Trophoblast cell (in vitro differentiated cells and primary cell): ENCODE data around the gene CEBPG.

Experiments used
- DNase-seq, 2 donors: peaks; one replicate each; pipeline ENCODE4 v3.0.0-alpha.2; 2016
- H2AFZ ChIP-seq: 2 replicates; pipeline ENCODE4 v1.6.1; 2013; ENCODE audit warnings: low read length, moderate library complexity, mild to moderate bottlenecking; ENCODE audit not compliant: insufficient read depth, poor library complexity
- H2AK5ac ChIP-seq: 2 replicates; pipeline ENCODE4 v1.6.1; 2013; ENCODE audit warnings: mild to moderate bottlenecking, low read length
- H2BK120ac ChIP-seq: 2 replicates; pipeline ENCODE4 v1.6.1; 2013; ENCODE audit warnings: low read length, mild to moderate bottlenecking, moderate library complexity; ENCODE audit not compliant: insufficient read depth, poor library complexity
- H2BK12ac ChIP-seq: 2 replicates; pipeline ENCODE4 v1.6.1; 2013; ENCODE audit warnings: mild to moderate bottlenecking, low read length, moderate library complexity
- H2BK5ac ChIP-seq: 2 replicates; pipeline ENCODE4 v1.6.1; 2013; ENCODE audit warnings: low read length, low read depth, moderate library complexity, mild to moderate bottlenecking; ENCODE audit not compliant: poor library complexity
- H3K14ac ChIP-seq: 2 replicates; pipeline ENCODE4 v1.6.1; 2013; ENCODE audit warnings: mild to moderate bottlenecking, low read length
- H3K18ac ChIP-seq: 2 replicates; pipeline ENCODE4 v1.6.1; 2013; ENCODE audit warnings: mild to moderate bottlenecking, low read length
- H3K23ac ChIP-seq: 2 replicates; pipeline ENCODE4 v1.6.1; 2013; ENCODE audit warnings: low read length
- H3K27ac ChIP-seq: 2 replicates; pipeline ENCODE4 v1.5.1; 2013; ENCODE audit warnings: low read depth, mild to moderate bottlenecking, inconsistent platforms, low read length, moderate library complexity
- H3K27me3 ChIP-seq: 2 replicates; pipeline ENCODE4 v1.6.1; 2013; ENCODE audit warnings: inconsistent platforms, mild to moderate bottlenecking, low read length, moderate library complexity; ENCODE audit not compliant: insufficient read depth
- H3K36me3 ChIP-seq, 2 experiments: 1 replicate in 1 of 2; 2 replicates in 1 of 2; pipeline ENCODE4 v1.6.1; 2013; ENCODE audit warnings: low read length in 2 of 2, mild to moderate bottlenecking in 2 of 2, moderate library complexity in 1 of 2; ENCODE audit not compliant: insufficient read depth in 2 of 2, control insufficient read depth in 1 of 2
- H3K4ac ChIP-seq: 2 replicates; pipeline ENCODE4 v1.6.1; 2013; ENCODE audit warnings: low read depth, mild to moderate bottlenecking, low read length, moderate library complexity
- H3K4me1 ChIP-seq, 2 experiments: 1 replicate in 1 of 2; 2 replicates in 1 of 2; pipeline ENCODE4 v1.6.1; 2013; ENCODE audit warnings: low read length in 2 of 2, mild to moderate bottlenecking in 2 of 2, moderate library complexity in 1 of 2; ENCODE audit not compliant: insufficient read depth in 2 of 2, control insufficient read depth in 1 of 2
- H3K4me2 ChIP-seq: 2 replicates; pipeline ENCODE4 v1.6.1; 2013; ENCODE audit warnings: inconsistent platforms, mild to moderate bottlenecking, low read length, moderate library complexity
- H3K4me3 ChIP-seq: 2 replicates; pipeline ENCODE4 v1.5.1; 2013; ENCODE audit warnings: mild to moderate bottlenecking, low read depth, low read length, inconsistent platforms
- H3K79me1 ChIP-seq: one replicate; pipeline ENCODE4 v1.6.1; 2013; ENCODE audit warnings: low read length
- H3K79me2 ChIP-seq: 2 replicates; pipeline ENCODE4 v1.6.1; 2013; ENCODE audit warnings: low read length, mild to moderate bottlenecking; ENCODE audit not compliant: control insufficient read depth, insufficient read depth, poor library complexity
- H3K9ac ChIP-seq: 2 replicates; pipeline ENCODE4 v1.6.1; 2013; ENCODE audit warnings: mild to moderate bottlenecking, low read length
- H3K9me3 ChIP-seq: 2 replicates; pipeline ENCODE4 v1.6.1; 2013; ENCODE audit warnings: low read depth, mild to moderate bottlenecking, control low read depth, inconsistent platforms, low read length; ENCODE audit not compliant: insufficient read depth
- H4K12ac ChIP-seq: 2 replicates; pipeline ENCODE4 v1.6.1; 2013; ENCODE audit warnings: low read depth, mild to moderate bottlenecking, low read length, moderate library complexity
- H4K8ac ChIP-seq: 2 replicates; pipeline ENCODE4 v1.6.1; 2013; ENCODE audit warnings: low read depth, mild to moderate bottlenecking, low read length, moderate library complexity
- H4K91ac ChIP-seq: one replicate; pipeline ENCODE4 v1.6.1; 2013; ENCODE audit warnings: low read depth, mild to moderate bottlenecking, low read length, moderate library complexity
- WGBS: extraction: QIAGEN DNeasy Blood & Tissue Kit; methylation state at CpG from one replicate; pipeline ENCODE4 v1.1.7; 2013; ENCODE audit warnings: missing lambda C conversion rate; ENCODE audit not compliant: insufficient read length, insufficient coverage; ENCODE audit errors: extremely low coverage; 5-methylcytosine and 5-hydroxymethylcytosine counted together

The CEBPG gene

GRCh38 chr19:33391631-33392249, 18.2 kb downstream of the CEBPG start:
- Histone ChIP-seq H3K4ac (no peak overlapping the region), H3K9me3 (peaks cover 2% of the 10 kb centered on the region), H3K9ac (no peak overlapping the region), H2BK120ac (no peak overlapping the region), H2BK12ac (no peak overlapping the region), H3K18ac (no peak overlapping the region), H3K14ac (no peak overlapping the region), H3K27ac (no peak overlapping the region), H3K79me1 (no peaks in the 10 kb centered on the region), H4K91ac (no peak overlapping the region), H3K4me1 (peaks cover 0 to 3% of the 10 kb centered on the region in 2 experiments), H3K4me2 (no peak overlapping the region), H4K12ac (no peak overlapping the region), H3K79me2 (peaks cover under 1% of the 10 kb centered on the region), H3K36me3 (peaks cover 6 to 13% of the 10 kb centered on the region in 2 experiments), H3K27me3 (no peaks in the 10 kb centered on the region), H2BK5ac (no peak overlapping the region), H2AFZ (no peak overlapping the region), H4K8ac (no peak overlapping the region), H3K23ac (no peak overlapping the region), H2AK5ac (no peak overlapping the region), H3K4me3 (no peak overlapping the region)
- no peak for DNase-seq
- WGBS: no CpG with 5 or more reads among the region's 12 CpGs

DNA sequence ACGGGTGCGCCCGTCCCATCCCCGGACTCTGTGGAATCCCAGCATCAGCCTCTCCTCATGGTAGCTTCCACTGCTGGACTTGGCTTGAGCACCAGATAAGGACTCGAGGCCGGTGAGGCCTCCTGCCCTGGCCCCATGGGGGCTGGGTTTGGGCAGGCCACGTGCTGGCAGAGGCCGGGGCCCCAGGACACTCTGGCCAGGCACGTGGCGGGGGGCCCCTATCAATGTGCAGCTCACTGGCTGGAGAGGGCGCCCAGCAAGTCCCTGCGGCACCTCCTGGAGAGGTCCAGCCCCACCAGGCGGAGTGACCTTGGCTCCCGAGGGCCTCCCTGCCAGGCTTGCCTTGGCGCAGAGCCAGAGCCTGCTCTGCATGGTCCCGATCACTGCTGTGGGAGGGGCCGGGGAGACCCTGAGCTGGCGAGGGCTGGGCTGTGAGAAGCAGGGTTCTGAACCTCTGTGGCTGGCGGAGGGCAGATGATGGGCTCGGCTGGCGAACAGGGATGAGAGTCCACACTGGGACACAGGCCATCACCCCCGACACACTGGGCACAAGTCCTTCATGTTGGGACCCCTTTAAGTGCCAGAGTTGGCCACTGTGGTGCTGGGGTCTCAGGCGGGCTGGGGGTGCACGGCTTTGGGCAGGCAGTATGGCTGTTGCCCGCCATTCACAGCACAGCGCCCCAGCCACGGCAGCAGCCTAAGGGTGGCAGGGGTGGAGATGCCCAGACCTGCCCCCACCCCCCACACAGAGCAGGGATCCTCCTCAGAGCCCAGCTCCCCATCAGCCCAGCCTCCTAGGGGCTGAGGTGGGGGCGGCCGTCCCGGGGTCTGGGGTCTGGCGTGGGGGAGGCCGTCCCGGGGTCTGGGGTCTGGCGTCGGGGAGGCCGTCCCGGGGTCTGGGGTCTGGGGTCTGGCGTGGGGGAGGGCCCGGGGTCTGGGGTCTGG, 19.1 kb downstream of the CEBPG start:
- Histone ChIP-seq H3K79me1 (no peaks in the 10 kb centered on the region), H3K4me3 (no peak overlapping the region), H3K27me3 (no peaks in the 10 kb centered on the region), H3K9ac (no peak overlapping the region), H3K18ac (no peak overlapping the region), H3K9me3 (peaks cover 2% of the 10 kb centered on the region), H4K91ac (no peak overlapping the region), H2BK120ac (no peak overlapping the region), H3K79me2 (peaks cover 2% of the 10 kb centered on the region), H3K36me3 (peaks cover 2 to 7% of the 10 kb centered on the region in 2 experiments), H3K4me2 (no peak overlapping the region), H3K4me1 (peaks cover 0 to 6% of the 10 kb centered on the region in 2 experiments), H4K12ac (no peak overlapping the region), H3K4ac (no peak overlapping the region), H2BK5ac (no peak overlapping the region), H3K27ac (no peak overlapping the region), H2AFZ (no peak overlapping the region), H3K23ac (no peak overlapping the region), H4K8ac (no peak overlapping the region), H2AK5ac (no peak overlapping the region), H3K14ac (no peak overlapping the region), H2BK12ac (no peak overlapping the region)
- DNase-seq: no peak
- no CpG with 5 or more reads among the region's 39 CpGs for WGBS

GRCh38 chr19:33393286-33394005, 19.9 kb downstream of the CEBPG start:
- Histone ChIP-seq H4K91ac (no peak overlapping the region), H3K27ac (no peak overlapping the region), H3K9me3 (peaks cover 2% of the 10 kb centered on the region), H3K79me2 (peaks cover 2% of the 10 kb centered on the region), H3K79me1 (no peaks in the 10 kb centered on the region), H3K4me3 (no peak overlapping the region), H3K23ac (no peak overlapping the region), H3K4me2 (no peak overlapping the region), H2AFZ (no peak overlapping the region), H3K4me1 (peaks cover 0 to 6% of the 10 kb centered on the region in 2 experiments), H3K36me3 (peaks cover 0 to 2% of the 10 kb centered on the region in 2 experiments), H2BK12ac (no peak overlapping the region), H3K14ac (no peak overlapping the region), H3K18ac (no peak overlapping the region), H4K12ac (no peak overlapping the region), H2BK120ac (no peak overlapping the region), H2BK5ac (no peak overlapping the region), H3K4ac (no peak overlapping the region), H4K8ac (no peak overlapping the region), H2AK5ac (no peak overlapping the region), H3K9ac (no peak overlapping the region), H3K27me3 (no peaks in the 10 kb centered on the region)
- WGBS: no CpG with 5 or more reads among the region's 21 CpGs
- no peak for DNase-seq

GRCh38 chr19:33394006-33394722, 20.7 kb downstream of the CEBPG start:
- peak; percentile 41 to 48 for DNase-seq
- peaks cover 2% of the 10 kb centered on the region for H3K79me2 ChIP-seq
- H3K14ac ChIP-seq: no peak overlapping the region
- H3K4me3 ChIP-seq: no peak overlapping the region
- no peak overlapping the region for H2BK5ac ChIP-seq
- H3K4me2 ChIP-seq: no peak overlapping the region
- no peak overlapping the region for H2BK12ac ChIP-seq
- H2BK120ac ChIP-seq: no peak overlapping the region
- no peaks in the 10 kb centered on the region for H3K27me3 ChIP-seq
- WGBS: no CpG with 5 or more reads among the region's 30 CpGs
- H3K36me3 ChIP-seq: peaks cover 0 to 2% of the 10 kb centered on the region in 2 experiments
- H4K8ac ChIP-seq: no peak overlapping the region
- H4K91ac ChIP-seq: no peak overlapping the region
- no peak overlapping the region for H2AK5ac ChIP-seq
- H3K4me1 ChIP-seq: peaks cover 0 to 6% of the 10 kb centered on the region in 2 experiments
- no peak overlapping the region for H3K18ac ChIP-seq
- peaks cover 2% of the 10 kb centered on the region for H3K9me3 ChIP-seq
- H3K4ac ChIP-seq: no peak overlapping the region
- no peak overlapping the region for H4K12ac ChIP-seq
- H2AFZ ChIP-seq: no peak overlapping the region
- H3K79me1 ChIP-seq: no peaks in the 10 kb centered on the region
- no peak overlapping the region for H3K9ac ChIP-seq
- no peak overlapping the region for H3K23ac ChIP-seq
- no peak overlapping the region for H3K27ac ChIP-seq
